HEK293 (cell line): ENCODE measurements around the gene PRKCZ.

Experiments used
- CTCF ChIP-seq: fragments of 450-650 bp; formaldehyde crosslinking; IDR thresholded peaks from 2 replicates; pipeline ENCODE4 v1.5.1; 2016; ENCODE audit warnings: missing biosample characterization, missing genetic modification characterization
- GFI1B ChIP-seq: fragments of 450-650 bp; formaldehyde crosslinking; IDR thresholded peaks from 2 replicates; pipeline ENCODE4 v1.5.1; 2016; ENCODE audit warnings: missing biosample characterization, missing genetic modification characterization
- PRDM2 ChIP-seq: fragments of 450-650 bp; formaldehyde crosslinking; IDR thresholded peaks from 2 replicates; pipeline ENCODE4 v1.5.1; 2016; ENCODE audit warnings: missing biosample characterization, missing genetic modification characterization, borderline replicate concordance
- TCF7L2 ChIP-seq: IDR thresholded peaks from 2 replicates; pipeline ENCODE4 v1.6.1; 2011; ENCODE audit warnings: low read depth, mild to moderate bottlenecking, inconsistent platforms, low read length, moderate library complexity, borderline replicate concordance
- ZBTB21 ChIP-seq: fragments of 450-650 bp; formaldehyde crosslinking; IDR thresholded peaks from 2 replicates; pipeline ENCODE4 v1.5.1; 2017; ENCODE audit warnings: missing biosample characterization, missing genetic modification characterization
- ZBTB7A ChIP-seq: fragments of 450-650 bp; formaldehyde crosslinking; IDR thresholded peaks from 2 replicates; pipeline ENCODE4 v1.5.1; 2016; ENCODE audit warnings: low read depth, missing biosample characterization, missing genetic modification characterization
- ZNF19 ChIP-seq: fragments of 450-650 bp; formaldehyde crosslinking; IDR thresholded peaks from 2 replicates; pipeline ENCODE4; 2016; ENCODE audit warnings: missing biosample characterization, missing genetic modification characterization, low read depth
- ZNF24 ChIP-seq: fragments of 450-650 bp; formaldehyde crosslinking; IDR thresholded peaks from 2 replicates; pipeline ENCODE4 v1.5.1; 2016; ENCODE audit warnings: missing biosample characterization, missing genetic modification characterization
- ZNF645 ChIP-seq: fragments of 450-650 bp; formaldehyde crosslinking; IDR thresholded peaks from 2 replicates; pipeline ENCODE4; 2016; ENCODE audit warnings: missing biosample characterization, missing genetic modification characterization
- ZNF747 ChIP-seq: fragments of 450-650 bp; formaldehyde crosslinking; IDR thresholded peaks from 2 replicates; pipeline ENCODE4 v1.5.1; 2016; ENCODE audit warnings: missing biosample characterization, missing genetic modification characterization
- ZSCAN23 ChIP-seq: fragments of 450-650 bp; formaldehyde crosslinking; IDR thresholded peaks from 2 replicates; pipeline ENCODE4 v1.5.1; 2016; ENCODE audit warnings: missing biosample characterization, missing genetic modification characterization

- no peak for TF ChIP-seq PRDM2 (tag by site-specific recombination)
- TF ChIP-seq ZBTB21 (tag by site-specific recombination), result no peak
- no peak for TF ChIP-seq ZSCAN23 (tag by site-specific recombination)
- no peak for TF ChIP-seq CTCF (tag by site-specific recombination)
- TF ChIP-seq TCF7L2, result no peak
- no peak for TF ChIP-seq GFI1B (tag by site-specific recombination)
- TF ChIP-seq ZNF24 (tag by site-specific recombination), result no peak
- TF ChIP-seq ZNF19 (tag by site-specific recombination), result no peak
- no peak for TF ChIP-seq ZBTB7A (tag by site-specific recombination)
- no peak for TF ChIP-seq ZNF747 (tag by site-specific recombination)
- TF ChIP-seq ZNF645 (tag by site-specific recombination), result no peak
These were observed 76.3 kb downstream of the PRKCZ start for GRCh38 chr1:2126331-2127186.
